HG03060 (cell line): ENCODE results near the gene KHDC4.
"Not testable (repeated sequence)": the region's sequence is repeated elsewhere in the genome, so short reads cannot be mapped to it uniquely, and the experiment has no call there.

Experiments used
- ATAC-seq: cut with Tn5 transposase; IDR thresholded peaks from one replicate; pipeline ENCODE4 v1.9.1; 2021; ENCODE audit warnings: low read depth, moderate number of reproducible peaks; ENCODE audit not compliant: unreplicated experiment

KHDC4 gene

GRCh38 chr1:155942578-155943141 lies 8.4 kb upstream of the KHDC4 start:
- no peak for ATAC-seq

GRCh38 chr1:155941845-155942531 lies 7.8 kb upstream of the KHDC4 start:
- ATAC-seq = no peak

GRCh38 chr1:155940993-155941844 lies 7.0 kb upstream of the KHDC4 start, which contains the start of gene RXFP4:
Gene RXFP4 (plus strand): TSS chr1:155941638. CDS start chr1:155941710, 72 bp downstream.
- ATAC-seq = no peak

DNA sequence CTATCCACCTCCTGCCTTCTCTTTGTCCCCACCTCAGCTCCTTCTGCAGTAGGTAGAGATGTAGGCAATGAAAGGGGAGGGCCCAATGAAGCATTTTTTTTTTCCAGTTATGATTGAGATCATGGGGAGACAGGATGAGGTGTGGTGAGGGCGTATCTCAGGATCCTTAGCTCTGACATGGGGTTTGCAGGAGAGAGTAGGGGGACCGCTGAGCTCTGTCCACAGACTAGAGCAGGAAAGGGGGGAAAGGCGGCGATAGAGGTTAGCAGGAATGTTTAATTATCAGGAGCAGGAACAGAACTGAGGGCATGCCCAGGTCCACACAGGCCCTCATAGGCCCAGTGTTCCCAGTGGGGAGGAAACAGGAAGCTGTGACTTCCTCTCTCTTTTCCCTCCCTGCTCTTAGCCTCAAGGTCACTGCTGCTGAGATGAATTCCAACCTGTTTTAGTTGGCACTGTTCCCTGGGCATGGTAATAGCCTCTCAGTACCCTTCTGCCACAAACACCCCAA lies 6.3 kb upstream of the KHDC4 start:
- ATAC-seq = no peak

GRCh38 chr1:155938220-155938627 lies 4.0 kb upstream of the KHDC4 start:
- ATAC-seq = no peak

DNA sequence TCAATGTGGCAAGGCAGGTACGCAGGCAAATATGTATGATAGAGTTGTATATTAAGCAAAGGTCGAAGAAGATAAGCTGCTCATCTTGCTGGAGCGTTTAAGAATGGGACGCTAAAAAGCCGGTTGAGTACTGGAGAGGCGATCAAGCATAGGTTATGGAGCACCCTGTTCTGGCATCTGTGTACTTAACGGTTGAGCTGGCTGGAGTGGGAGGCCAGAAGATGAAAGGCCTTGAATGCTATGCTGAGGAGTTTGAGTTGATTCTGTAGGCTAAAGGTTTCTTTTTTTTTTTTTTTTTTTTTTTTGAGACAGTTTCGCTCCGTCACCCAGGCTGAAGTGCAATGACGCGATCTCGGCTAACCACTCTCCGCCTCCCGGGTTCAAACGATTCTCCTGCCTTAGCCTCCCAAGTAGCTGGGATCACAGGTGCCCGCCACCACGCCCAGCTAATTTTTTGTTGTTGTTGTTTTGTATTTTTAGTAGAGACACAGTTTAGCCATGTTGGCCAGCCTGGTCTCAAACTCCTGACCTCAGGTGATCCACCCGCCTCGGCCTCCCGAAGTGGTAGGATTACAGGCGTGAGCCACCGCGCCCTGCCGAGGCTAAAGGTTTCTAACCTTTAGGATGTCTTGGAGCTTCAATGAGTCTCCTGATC lies 850 bp upstream of the KHDC4 start:
- ATAC-seq = no peak

DNA sequence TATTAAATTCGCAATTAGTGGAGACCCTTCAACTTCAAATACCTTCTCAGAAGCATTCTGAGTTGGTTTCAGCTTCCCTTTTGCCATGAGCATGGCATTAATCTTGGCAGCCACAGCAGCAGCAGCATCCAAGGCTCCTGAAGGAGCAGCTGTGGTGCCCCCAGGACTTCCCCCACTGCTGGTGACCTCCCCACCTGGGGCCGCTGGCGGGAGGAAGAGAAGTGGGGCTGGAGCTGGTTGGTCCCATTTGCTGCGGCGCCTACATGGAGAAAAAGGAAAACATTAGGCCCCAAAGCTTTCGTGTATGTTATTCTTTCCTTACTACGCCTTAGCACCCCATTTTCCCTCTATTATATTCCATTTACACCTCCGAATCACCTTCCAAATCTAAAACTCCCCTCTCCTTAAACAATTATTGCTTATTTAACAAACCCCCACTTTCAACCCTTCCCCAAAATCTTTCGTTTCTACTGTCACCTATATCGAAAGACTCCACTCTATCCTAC lies 569 bp downstream of the KHDC4 start:
- ATAC-seq = no peak

DNA sequence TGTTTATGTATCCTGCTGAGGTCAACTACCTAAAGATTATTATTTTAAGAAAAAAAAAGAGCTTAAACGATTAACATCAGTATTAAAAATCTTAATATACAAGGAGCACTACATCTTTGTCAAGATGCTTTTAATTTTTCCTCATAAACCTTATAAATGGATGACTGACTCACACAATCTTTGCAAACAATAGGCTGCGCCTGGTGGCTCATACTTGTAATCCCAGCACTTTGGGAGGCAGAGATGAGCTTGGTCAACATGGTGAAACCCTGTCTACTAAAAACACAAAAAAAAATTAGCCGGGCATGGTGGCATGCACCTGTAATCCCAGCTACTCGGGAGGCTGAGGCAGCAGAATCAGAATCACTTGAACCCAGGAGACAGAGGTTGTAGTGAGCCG lies 1.7 kb downstream of the KHDC4 start:
- no peak for ATAC-seq

- no peak for ATAC-seq
These were observed 2.1 kb downstream of the KHDC4 start for GRCh38 chr1:155932081-155932480.

DNA sequence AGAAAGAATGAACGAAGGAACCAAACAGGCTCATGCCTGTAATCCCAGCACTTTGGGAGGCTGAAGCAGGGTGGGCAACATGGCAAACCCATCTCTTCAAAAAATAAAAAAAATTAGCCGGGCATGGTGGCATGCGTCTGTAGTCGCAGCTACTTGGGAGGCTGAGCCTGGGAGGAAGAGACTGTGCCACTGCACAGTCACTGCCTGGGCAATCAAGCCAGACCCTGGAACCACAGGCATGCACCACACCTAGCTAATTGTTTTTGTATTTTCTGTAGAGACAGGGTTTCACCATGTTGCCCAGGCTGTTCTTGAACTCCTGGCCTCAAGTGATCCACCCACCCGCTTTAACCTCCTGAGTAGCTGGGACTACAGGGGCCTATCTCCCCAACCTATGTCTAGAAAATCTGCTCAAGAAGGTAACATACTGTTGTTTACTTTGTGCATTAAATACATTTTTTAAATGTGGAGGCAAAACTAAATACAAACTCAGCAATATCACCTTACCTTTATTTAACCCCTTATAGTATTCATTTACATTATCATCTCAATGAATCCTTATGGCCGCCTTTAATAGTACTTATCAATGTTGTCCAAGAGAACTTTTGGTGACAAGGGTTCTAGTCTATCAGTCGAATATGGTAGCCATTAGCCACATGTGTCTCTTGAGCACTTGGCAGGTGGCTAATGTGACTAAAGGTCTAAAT lies 2.7 kb downstream of the KHDC4 start:
- ATAC-seq = no peak

- ATAC-seq = not testable (repeated sequence)
These were observed 3.5 kb downstream of the KHDC4 start for GRCh38 chr1:155930725-155931124.

- ATAC-seq = no peak
These were observed 5.2 kb downstream of the KHDC4 start for GRCh38 chr1:155929057-155929456.

- no peak for ATAC-seq
These were observed 8.7 kb downstream of the KHDC4 start for GRCh38 chr1:155925506-155925905.

GRCh38 chr1:155920717-155921116 lies 13.5 kb downstream of the KHDC4 start:
- no peak for ATAC-seq

GRCh38 chr1:155919801-155920200 lies 14.4 kb downstream of the KHDC4 start:
- ATAC-seq = no peak

- no peak for ATAC-seq
These were observed 15.6 kb downstream of the KHDC4 start for GRCh38 chr1:155918660-155919059.

- ATAC-seq = no peak
These were observed 20.1 kb downstream of the KHDC4 start for GRCh38 chr1:155913969-155914757.

- ATAC-seq = no peak
These were observed 22.1 kb downstream of the KHDC4 start for GRCh38 chr1:155912056-155912536.
